T-helper 1 cell treated with Interleukin-12 subunit alpha and Interleukin-12 subunit beta and Interleukin-4 antibody, amounts not matched to agents 30 μg/mL and 1 μg/mL, for 36 hours (primary cell): ENCODE data around the gene ILDR1.
"Not testable (repeated sequence)": the region's sequence is repeated elsewhere in the genome, so short reads cannot be mapped to it uniquely, and the experiment has no call there.

ENCODE experiments used
- H3K27ac Mint-ChIP-seq: one replicate; pipeline ENCODE4 v1.8.0; 2021; ENCODE audit warnings: mild to moderate bottlenecking, mixed read lengths
- H3K27me3 Mint-ChIP-seq: one replicate; pipeline ENCODE4 v1.8.0; 2021; ENCODE audit warnings: low read depth, mixed read lengths
- H3K36me3 Mint-ChIP-seq: one replicate; pipeline ENCODE4 v1.8.0; 2021; ENCODE audit warnings: low read depth, mixed read lengths
- H3K4me1 Mint-ChIP-seq: one replicate; pipeline ENCODE4 v1.8.0; 2021; ENCODE audit warnings: low read depth, mixed read lengths
- H3K4me3 Mint-ChIP-seq: one replicate; pipeline ENCODE4 v1.8.0; 2021; ENCODE audit warnings: mild to moderate bottlenecking, moderate library complexity, mixed read lengths
- H3K9me3 Mint-ChIP-seq: one replicate; pipeline ENCODE4 v1.8.0; 2021; ENCODE audit warnings: mixed read lengths

ILDR1 gene

DNA sequence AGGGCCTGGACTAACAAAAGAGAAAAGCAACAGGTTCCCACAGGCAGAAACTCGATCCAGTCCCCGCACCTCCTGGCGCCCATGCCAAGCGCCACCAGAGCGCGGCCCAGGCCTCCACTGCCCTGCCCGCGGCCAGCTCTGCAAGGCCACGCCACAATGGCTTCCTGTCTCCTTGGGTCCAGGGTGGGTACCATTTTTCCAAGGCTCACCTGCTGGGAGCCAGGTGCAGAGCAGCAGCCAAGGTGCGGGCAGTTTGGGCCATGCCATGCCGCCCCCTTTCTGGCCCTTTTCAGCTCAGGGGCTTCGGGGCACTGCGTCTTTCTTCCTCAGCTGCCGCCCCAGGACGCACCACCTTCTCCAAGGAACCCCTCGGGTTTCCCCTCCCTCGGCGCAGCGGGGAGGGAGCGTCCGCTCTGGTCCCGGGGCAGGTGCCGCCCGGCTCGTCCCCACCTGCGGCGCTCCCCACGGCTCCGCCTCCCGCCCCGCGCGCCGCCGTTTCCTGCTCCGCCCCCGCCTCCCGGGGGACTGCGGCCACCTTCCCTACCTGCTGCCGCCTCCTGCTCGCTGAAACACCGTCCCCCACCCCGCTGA is at the start of gene ILDR1:
Gene ILDR1 (minus strand): TSS at position 437 of the 591 bp plus-strand sequence. CDS start 170 bp downstream, at position 267.
- H3K4me1 Mint-ChIP-seq = peaks cover 15% of the 10 kb centered on the region

DNA sequence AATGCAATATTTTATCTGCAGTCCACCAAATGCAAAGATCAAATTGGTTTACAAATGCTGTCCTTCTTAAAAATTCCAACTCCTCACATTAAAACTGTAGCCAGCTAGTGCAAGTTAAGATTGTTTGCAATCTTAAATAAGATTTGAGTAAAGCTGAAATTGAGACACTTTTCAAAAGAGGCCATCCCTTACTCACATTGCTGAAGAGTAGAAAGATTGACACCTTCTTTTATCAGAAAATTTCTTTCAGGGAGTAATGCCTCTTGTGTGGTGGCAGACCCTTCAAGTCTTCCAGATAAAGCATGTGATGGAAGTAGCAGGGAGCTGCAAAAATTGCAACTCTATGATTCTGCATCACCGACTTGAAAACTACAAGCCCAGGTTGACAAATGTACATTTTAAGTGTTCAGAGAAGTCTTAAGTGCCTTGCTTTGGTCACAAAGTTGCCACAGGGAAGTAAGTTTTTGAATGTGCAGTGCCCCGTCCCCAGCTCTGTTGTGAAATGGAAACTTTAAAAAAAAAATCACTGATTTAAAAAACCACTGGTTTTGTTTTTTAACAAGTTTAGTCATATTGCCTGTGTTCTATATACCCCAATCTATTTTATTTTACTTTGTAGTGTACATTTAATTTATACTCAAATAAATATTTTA is 45.7 kb upstream of the ILDR1 start:
- Mint-ChIP-seq H3K27ac (no peak overlapping the region), H3K4me3 (no peak overlapping the region), H3K36me3 (no peaks in the 10 kb centered on the region), H3K4me1 (peaks cover 11% of the 10 kb centered on the region), H3K9me3 (no peaks in the 10 kb centered on the region), H3K27me3 (peaks cover 10% of the 10 kb centered on the region)

More for the DNA sequence above, at the start of gene ILDR1:
- H3K36me3 Mint-ChIP-seq = no peaks in the 10 kb centered on the region
- H3K27me3 Mint-ChIP-seq = peaks cover 25% of the 10 kb centered on the region
- no peaks in the 10 kb centered on the region for H3K9me3 Mint-ChIP-seq
- H3K27ac Mint-ChIP-seq = no peak within 1 kb of the TSS
- peak within 1 kb of the TSS; percentile 73 for H3K4me3 Mint-ChIP-seq

GRCh38 chr3:122067214-122067550 is 45.1 kb upstream of the ILDR1 start:
- no peaks in the 10 kb centered on the region for H3K36me3 Mint-ChIP-seq
- peak overlapping the region; percentile 24 for H3K4me3 Mint-ChIP-seq
- peak overlapping the region; percentile 9 for H3K27ac Mint-ChIP-seq
- H3K9me3 Mint-ChIP-seq = no peaks in the 10 kb centered on the region
- peaks cover 10% of the 10 kb centered on the region for H3K27me3 Mint-ChIP-seq
- peaks cover 11% of the 10 kb centered on the region for H3K4me1 Mint-ChIP-seq

- Mint-ChIP-seq H3K4me3 (peak overlapping the region; percentile 24), H3K4me1 (peaks cover 11% of the 10 kb centered on the region), H3K27ac (peak overlapping the region; percentile 9), H3K9me3 (no peaks in the 10 kb centered on the region), H3K27me3 (peaks cover 10% of the 10 kb centered on the region), H3K36me3 (no peaks in the 10 kb centered on the region)
Measured at GRCh38 chr3:122066331-122067213, 44.5 kb upstream of the ILDR1 start.

DNA sequence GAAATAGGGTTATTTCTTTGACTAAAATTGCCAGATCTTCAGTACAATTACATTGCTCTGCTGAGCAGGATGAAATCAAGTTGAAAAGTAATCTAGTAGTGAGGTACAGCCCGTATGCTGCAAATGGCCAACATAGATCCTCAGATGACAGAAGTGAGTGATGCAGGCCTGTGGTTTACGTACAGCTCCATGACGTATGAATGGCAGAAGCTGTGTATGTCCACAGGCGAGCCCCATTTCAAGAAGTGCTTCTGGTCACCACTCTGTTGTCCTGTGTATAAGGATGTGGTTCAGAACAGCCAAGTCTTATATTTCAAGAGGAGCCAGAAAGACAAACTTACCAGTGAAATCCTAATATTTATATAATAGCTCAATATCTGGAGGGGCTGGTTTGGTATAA is 42.3 kb upstream of the ILDR1 start:
- H3K27ac Mint-ChIP-seq = no peak overlapping the region
- no peak overlapping the region for H3K4me3 Mint-ChIP-seq
- H3K36me3 Mint-ChIP-seq = no peaks in the 10 kb centered on the region
- H3K9me3 Mint-ChIP-seq = no peaks in the 10 kb centered on the region
- peaks cover 10% of the 10 kb centered on the region for H3K27me3 Mint-ChIP-seq
- peaks cover 11% of the 10 kb centered on the region for H3K4me1 Mint-ChIP-seq

DNA sequence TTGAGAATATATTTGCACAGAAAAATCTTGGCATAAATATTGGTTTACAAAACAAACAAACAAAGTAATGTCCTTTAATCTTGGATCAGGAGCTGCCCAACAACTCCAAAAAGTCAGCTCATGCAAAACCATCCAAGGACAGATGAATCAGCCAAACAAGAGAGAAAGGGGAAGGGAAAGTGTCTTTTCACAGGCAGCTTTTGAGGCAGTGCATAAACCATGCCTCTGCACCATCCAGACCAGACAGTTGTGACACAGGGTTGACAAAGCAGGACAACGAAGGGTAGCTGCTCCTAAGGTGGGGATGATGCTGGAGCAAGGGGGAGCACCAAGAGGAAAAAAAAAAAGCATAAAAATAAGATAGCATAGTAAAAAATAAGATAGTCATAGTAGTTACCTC is 41.9 kb upstream of the ILDR1 start:
- H3K27me3 Mint-ChIP-seq = peaks cover 13% of the 10 kb centered on the region
- H3K27ac Mint-ChIP-seq = no peak overlapping the region
- H3K4me1 Mint-ChIP-seq = peaks cover 11% of the 10 kb centered on the region
- no peaks in the 10 kb centered on the region for H3K36me3 Mint-ChIP-seq
- H3K9me3 Mint-ChIP-seq = no peaks in the 10 kb centered on the region
- no peak overlapping the region for H3K4me3 Mint-ChIP-seq

DNA sequence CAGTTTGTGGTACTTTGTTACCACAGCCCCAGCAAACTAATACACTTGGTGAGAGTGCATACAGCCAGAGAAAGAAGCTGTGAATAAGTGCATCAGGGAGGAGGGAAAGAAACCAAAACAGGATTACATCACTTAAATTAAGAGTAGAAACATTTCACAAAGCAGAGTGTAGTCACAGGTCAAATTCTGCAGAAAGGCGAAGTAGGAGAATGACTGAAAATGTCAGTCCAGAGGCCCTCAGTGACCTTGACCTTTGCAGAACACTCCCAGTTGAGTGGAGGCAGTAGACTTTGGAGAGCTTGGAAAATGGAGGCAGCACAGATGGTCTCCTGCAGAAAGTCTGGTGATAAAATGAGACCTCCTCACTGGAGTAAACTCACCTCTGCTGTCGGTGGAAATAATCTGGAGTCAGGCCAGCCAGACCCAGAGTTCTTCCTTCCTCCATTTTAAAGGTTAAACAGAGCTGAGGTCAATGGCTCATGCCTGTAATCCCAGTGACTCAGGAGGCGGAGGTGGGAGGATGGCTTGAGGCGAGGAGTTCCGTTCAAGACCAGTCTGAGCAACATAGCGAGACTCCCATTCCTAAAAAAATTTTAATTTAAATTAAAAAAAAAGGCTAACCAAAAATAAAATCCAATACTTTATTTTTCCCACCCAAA is 38.1 kb upstream of the ILDR1 start:
- H3K27ac Mint-ChIP-seq = no peak overlapping the region
- no peaks in the 10 kb centered on the region for H3K36me3 Mint-ChIP-seq
- H3K4me3 Mint-ChIP-seq = no peak overlapping the region
- H3K27me3 Mint-ChIP-seq = peaks cover 24% of the 10 kb centered on the region
- peaks cover 2% of the 10 kb centered on the region for H3K4me1 Mint-ChIP-seq
- H3K9me3 Mint-ChIP-seq = no peaks in the 10 kb centered on the region

DNA sequence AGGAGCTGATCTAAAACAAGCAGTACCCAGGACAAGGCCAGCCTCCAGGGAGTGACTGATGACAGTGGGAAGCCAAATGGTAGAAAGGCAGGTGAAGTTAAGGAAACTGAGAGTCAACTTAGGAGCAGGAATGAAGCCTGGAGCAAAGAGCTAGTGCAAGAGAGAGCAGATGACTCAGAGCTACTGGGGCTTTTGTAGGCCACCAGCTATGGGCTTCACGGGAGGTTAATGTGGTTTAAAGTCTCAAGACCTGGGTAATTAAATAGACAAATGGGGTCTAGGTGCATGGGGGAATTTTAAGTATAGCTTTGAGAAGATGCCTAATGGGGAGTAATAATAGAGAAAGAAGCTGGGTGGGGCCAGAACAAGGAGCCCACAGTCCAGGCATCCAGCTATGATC is 36.2 kb upstream of the ILDR1 start:
- Mint-ChIP-seq H3K9me3 (no peaks in the 10 kb centered on the region), H3K4me1 (no peaks in the 10 kb centered on the region), H3K4me3 (no peak overlapping the region), H3K27ac (no peak overlapping the region), H3K27me3 (peaks cover 14% of the 10 kb centered on the region), H3K36me3 (no peaks in the 10 kb centered on the region)

GRCh38 chr3:122057671-122058070 is 35.6 kb upstream of the ILDR1 start:
- Mint-ChIP-seq H3K9me3 (no peaks in the 10 kb centered on the region), H3K4me1 (no peaks in the 10 kb centered on the region), H3K4me3 (no peak overlapping the region), H3K27ac (no peak overlapping the region), H3K36me3 (no peaks in the 10 kb centered on the region), H3K27me3 (peaks cover 14% of the 10 kb centered on the region)

- H3K9me3 Mint-ChIP-seq = no peaks in the 10 kb centered on the region
- H3K36me3 Mint-ChIP-seq = no peaks in the 10 kb centered on the region
- no peak within 1 kb of the TSS for H3K27ac Mint-ChIP-seq
- H3K27me3 Mint-ChIP-seq = peaks cover 26% of the 10 kb centered on the region
- H3K4me3 Mint-ChIP-seq = no peak within 1 kb of the TSS
- no peaks in the 10 kb centered on the region for H3K4me1 Mint-ChIP-seq
Measured at GRCh38 chr3:122055215-122055614, 33.2 kb upstream of the ILDR1 start, which contains the start of gene CD86. Gene CD86 (plus strand): TSS chr3:122055362. CDS start chr3:122055490, 128 bp downstream.

DNA sequence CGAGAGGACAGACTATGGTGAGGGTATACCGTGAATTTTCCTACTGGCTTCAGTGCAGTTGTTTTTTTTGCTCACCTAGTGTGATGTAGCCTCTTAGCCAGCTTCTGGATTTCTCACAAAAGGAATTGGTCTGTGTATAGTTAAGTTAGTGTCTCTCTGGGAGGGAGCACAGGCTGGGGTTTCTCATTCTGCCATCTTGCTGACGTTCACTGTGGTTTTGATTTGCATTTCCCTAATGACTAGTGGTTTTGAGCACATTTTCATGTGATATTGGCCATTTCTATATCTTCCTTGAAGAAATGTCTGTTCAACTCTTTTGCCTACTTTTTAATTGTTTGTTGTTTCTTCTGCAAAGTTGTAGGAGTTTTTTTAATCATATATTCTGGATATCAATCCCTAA is 30.9 kb upstream of the ILDR1 start:
- H3K36me3 Mint-ChIP-seq = no peaks in the 10 kb centered on the region
- no peaks in the 10 kb centered on the region for H3K4me1 Mint-ChIP-seq
- no peaks in the 10 kb centered on the region for H3K9me3 Mint-ChIP-seq
- no peak overlapping the region for H3K27ac Mint-ChIP-seq
- H3K27me3 Mint-ChIP-seq = peaks cover 30% of the 10 kb centered on the region
- no peak overlapping the region for H3K4me3 Mint-ChIP-seq

DNA sequence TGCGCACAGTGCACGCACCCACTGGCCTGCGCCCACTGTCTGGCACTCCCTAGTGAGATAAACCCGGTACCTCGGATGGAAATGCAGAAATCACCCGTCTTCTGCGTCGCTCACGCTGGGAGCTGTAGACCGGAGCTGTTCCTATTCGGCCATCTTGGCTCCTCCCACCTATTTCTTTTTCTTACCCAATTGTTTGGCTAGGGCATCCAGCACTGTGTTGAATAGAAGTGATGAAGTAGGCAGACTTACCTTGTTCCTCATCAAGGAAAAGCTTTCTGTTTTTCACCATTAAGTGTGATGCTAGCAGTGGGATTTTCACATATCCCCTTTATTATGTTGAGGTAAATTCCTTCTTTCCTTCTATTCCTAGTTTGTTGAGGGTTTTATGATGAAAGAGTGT is 25.7 kb upstream of the ILDR1 start:
- H3K36me3 Mint-ChIP-seq, H3K27ac Mint-ChIP-seq, H3K9me3 Mint-ChIP-seq, H3K4me3 Mint-ChIP-seq, H3K4me1 Mint-ChIP-seq: not testable (repeated sequence)
- peaks cover 23% of the 10 kb centered on the region for H3K27me3 Mint-ChIP-seq

- peaks cover 23% of the 10 kb centered on the region for H3K27me3 Mint-ChIP-seq
- H3K36me3 Mint-ChIP-seq, H3K4me1 Mint-ChIP-seq, H3K9me3 Mint-ChIP-seq, H3K4me3 Mint-ChIP-seq, H3K27ac Mint-ChIP-seq: not testable (repeated sequence)
Measured at GRCh38 chr3:122047296-122047695, 25.2 kb upstream of the ILDR1 start.

GRCh38 chr3:122033023-122033422 is 11.0 kb upstream of the ILDR1 start:
- H3K4me1 Mint-ChIP-seq = peaks cover 13% of the 10 kb centered on the region
- peaks cover 16% of the 10 kb centered on the region for H3K36me3 Mint-ChIP-seq
- peaks cover 57% of the 10 kb centered on the region for H3K9me3 Mint-ChIP-seq
- no peaks in the 10 kb centered on the region for H3K27me3 Mint-ChIP-seq
- H3K27ac Mint-ChIP-seq = no peak overlapping the region
- H3K4me3 Mint-ChIP-seq = no peak overlapping the region
